Trophoblast cell (in vitro differentiated cells and primary cell): ENCODE data around the gene TBC1D16.

Experiments
- DNase-seq, 2 donors: peaks; one replicate each; pipeline ENCODE4 v3.0.0-alpha.2; 2016
- H2AFZ ChIP-seq: 2 replicates; pipeline ENCODE4 v1.6.1; 2013; ENCODE audit warnings: low read length, moderate library complexity, mild to moderate bottlenecking; ENCODE audit not compliant: insufficient read depth, poor library complexity
- H2AK5ac ChIP-seq: 2 replicates; pipeline ENCODE4 v1.6.1; 2013; ENCODE audit warnings: mild to moderate bottlenecking, low read length
- H2BK120ac ChIP-seq: 2 replicates; pipeline ENCODE4 v1.6.1; 2013; ENCODE audit warnings: low read length, mild to moderate bottlenecking, moderate library complexity; ENCODE audit not compliant: insufficient read depth, poor library complexity
- H2BK12ac ChIP-seq: 2 replicates; pipeline ENCODE4 v1.6.1; 2013; ENCODE audit warnings: mild to moderate bottlenecking, low read length, moderate library complexity
- H2BK5ac ChIP-seq: 2 replicates; pipeline ENCODE4 v1.6.1; 2013; ENCODE audit warnings: low read length, low read depth, moderate library complexity, mild to moderate bottlenecking; ENCODE audit not compliant: poor library complexity
- H3K14ac ChIP-seq: 2 replicates; pipeline ENCODE4 v1.6.1; 2013; ENCODE audit warnings: mild to moderate bottlenecking, low read length
- H3K18ac ChIP-seq: 2 replicates; pipeline ENCODE4 v1.6.1; 2013; ENCODE audit warnings: mild to moderate bottlenecking, low read length
- H3K23ac ChIP-seq: 2 replicates; pipeline ENCODE4 v1.6.1; 2013; ENCODE audit warnings: low read length
- H3K27ac ChIP-seq: 2 replicates; pipeline ENCODE4 v1.5.1; 2013; ENCODE audit warnings: low read depth, mild to moderate bottlenecking, inconsistent platforms, low read length, moderate library complexity
- H3K27me3 ChIP-seq: 2 replicates; pipeline ENCODE4 v1.6.1; 2013; ENCODE audit warnings: inconsistent platforms, mild to moderate bottlenecking, low read length, moderate library complexity; ENCODE audit not compliant: insufficient read depth
- H3K36me3 ChIP-seq, 2 experiments: 1 replicate in 1 of 2; 2 replicates in 1 of 2; pipeline ENCODE4 v1.6.1; 2013; ENCODE audit warnings: low read length in 2 of 2, mild to moderate bottlenecking in 2 of 2, moderate library complexity in 1 of 2; ENCODE audit not compliant: insufficient read depth in 2 of 2, control insufficient read depth in 1 of 2
- H3K4ac ChIP-seq: 2 replicates; pipeline ENCODE4 v1.6.1; 2013; ENCODE audit warnings: low read depth, mild to moderate bottlenecking, low read length, moderate library complexity
- H3K4me1 ChIP-seq, 2 experiments: 1 replicate in 1 of 2; 2 replicates in 1 of 2; pipeline ENCODE4 v1.6.1; 2013; ENCODE audit warnings: low read length in 2 of 2, mild to moderate bottlenecking in 2 of 2, moderate library complexity in 1 of 2; ENCODE audit not compliant: insufficient read depth in 2 of 2, control insufficient read depth in 1 of 2
- H3K4me2 ChIP-seq: 2 replicates; pipeline ENCODE4 v1.6.1; 2013; ENCODE audit warnings: inconsistent platforms, mild to moderate bottlenecking, low read length, moderate library complexity
- H3K4me3 ChIP-seq: 2 replicates; pipeline ENCODE4 v1.5.1; 2013; ENCODE audit warnings: mild to moderate bottlenecking, low read depth, low read length, inconsistent platforms
- H3K79me1 ChIP-seq: one replicate; pipeline ENCODE4 v1.6.1; 2013; ENCODE audit warnings: low read length
- H3K79me2 ChIP-seq: 2 replicates; pipeline ENCODE4 v1.6.1; 2013; ENCODE audit warnings: low read length, mild to moderate bottlenecking; ENCODE audit not compliant: control insufficient read depth, insufficient read depth, poor library complexity
- H3K9ac ChIP-seq: 2 replicates; pipeline ENCODE4 v1.6.1; 2013; ENCODE audit warnings: mild to moderate bottlenecking, low read length
- H3K9me3 ChIP-seq: 2 replicates; pipeline ENCODE4 v1.6.1; 2013; ENCODE audit warnings: low read depth, mild to moderate bottlenecking, control low read depth, inconsistent platforms, low read length; ENCODE audit not compliant: insufficient read depth
- H4K12ac ChIP-seq: 2 replicates; pipeline ENCODE4 v1.6.1; 2013; ENCODE audit warnings: low read depth, mild to moderate bottlenecking, low read length, moderate library complexity
- H4K8ac ChIP-seq: 2 replicates; pipeline ENCODE4 v1.6.1; 2013; ENCODE audit warnings: low read depth, mild to moderate bottlenecking, low read length, moderate library complexity
- H4K91ac ChIP-seq: one replicate; pipeline ENCODE4 v1.6.1; 2013; ENCODE audit warnings: low read depth, mild to moderate bottlenecking, low read length, moderate library complexity
- WGBS: extraction: QIAGEN DNeasy Blood & Tissue Kit; methylation state at CpG from one replicate; pipeline ENCODE4 v1.1.7; 2013; ENCODE audit warnings: missing lambda C conversion rate; ENCODE audit not compliant: insufficient read length, insufficient coverage; ENCODE audit errors: extremely low coverage; 5-methylcytosine and 5-hydroxymethylcytosine counted together

Gene TBC1D16

GRCh38 chr17:80034791-80035686 lies 633 bp downstream of the TBC1D16 start:
- H3K27ac ChIP-seq = peak overlapping the region; percentile 23
- peak overlapping the region; percentile 74 for H4K91ac ChIP-seq
- peak overlapping the region; percentile 82 for H4K8ac ChIP-seq
- peak overlapping the region; percentile 92 for H3K4me3 ChIP-seq
- H2AFZ ChIP-seq = peak overlapping the region; percentile 50
- H2AK5ac ChIP-seq = peak overlapping the region; percentile 53
- no peaks in the 10 kb centered on the region for H3K9me3 ChIP-seq
- peaks cover 3 to 4% of the 10 kb centered on the region in 2 experiments for H3K36me3 ChIP-seq
- H3K4me1 ChIP-seq = peaks cover 2 to 6% of the 10 kb centered on the region in 2 experiments
- no peak overlapping the region for H2BK12ac ChIP-seq
- peaks cover 4% of the 10 kb centered on the region for H3K79me2 ChIP-seq
- H2BK120ac ChIP-seq = peak overlapping the region; percentile 89
- peak overlapping the region; percentile 95 for H3K9ac ChIP-seq
- H4K12ac ChIP-seq = peak overlapping the region; percentile 84
- no peaks in the 10 kb centered on the region for H3K27me3 ChIP-seq
- H3K14ac ChIP-seq = peak overlapping the region; percentile 89
- H3K79me1 ChIP-seq = peaks cover 12% of the 10 kb centered on the region
- no CpG with 5 or more reads among the region's 55 CpGs for WGBS
- peak overlapping the region; percentile 88 for H3K4ac ChIP-seq
- peak overlapping the region; percentile 93 for H3K18ac ChIP-seq
- no peak overlapping the region for H3K23ac ChIP-seq
- H2BK5ac ChIP-seq = peak overlapping the region; percentile 39
- H3K4me2 ChIP-seq = peak overlapping the region; percentile 91
- peak in 1 of 2 donors; percentile 25 for DNase-seq

GRCh38 chr17:80033840-80034239 lies 1.8 kb downstream of the TBC1D16 start:
- no peak overlapping the region for H3K14ac ChIP-seq
- H4K8ac ChIP-seq = no peak overlapping the region
- peaks cover 2 to 8% of the 10 kb centered on the region in 2 experiments for H3K4me1 ChIP-seq
- H3K9ac ChIP-seq = no peak overlapping the region
- H2AFZ ChIP-seq = no peak overlapping the region
- H3K4ac ChIP-seq = peak overlapping the region; percentile 21
- WGBS = no CpG with 5 or more reads among the region's 4 CpGs
- H3K18ac ChIP-seq = no peak overlapping the region
- DNase-seq = no peak
- H3K4me3 ChIP-seq = no peak overlapping the region
- H3K79me1 ChIP-seq = peaks cover 12% of the 10 kb centered on the region
- no peak overlapping the region for H4K12ac ChIP-seq
- H3K36me3 ChIP-seq = peaks cover 2 to 3% of the 10 kb centered on the region in 2 experiments
- H3K9me3 ChIP-seq = no peaks in the 10 kb centered on the region
- H2BK120ac ChIP-seq = no peak overlapping the region
- no peak overlapping the region for H3K23ac ChIP-seq
- no peak overlapping the region for H3K27ac ChIP-seq
- H2AK5ac ChIP-seq = no peak overlapping the region
- H3K79me2 ChIP-seq = peaks cover 4% of the 10 kb centered on the region
- H2BK5ac ChIP-seq = no peak overlapping the region
- H3K4me2 ChIP-seq = no peak overlapping the region
- no peak overlapping the region for H2BK12ac ChIP-seq
- H3K27me3 ChIP-seq = no peaks in the 10 kb centered on the region
- H4K91ac ChIP-seq = no peak overlapping the region

- Histone ChIP-seq H3K14ac (no peak overlapping the region), H3K9ac (no peak overlapping the region)
Observed at GRCh38 chr17:80032614-80033171, 3.0 kb downstream of the TBC1D16 start.

GRCh38 chr17:80031691-80032430 lies 3.8 kb downstream of the TBC1D16 start:
- H3K27ac ChIP-seq = no peak overlapping the region
- no peaks in the 10 kb centered on the region for H3K9me3 ChIP-seq
- no peak overlapping the region for H2AFZ ChIP-seq
- no CpG with 5 or more reads among the region's 12 CpGs for WGBS
- peaks cover 2 to 3% of the 10 kb centered on the region in 2 experiments for H3K36me3 ChIP-seq
- no peak overlapping the region for H3K4me2 ChIP-seq
- no peak overlapping the region for H3K4ac ChIP-seq
- H3K14ac ChIP-seq = no peak overlapping the region
- H2AK5ac ChIP-seq = no peak overlapping the region
- no peak overlapping the region for H2BK5ac ChIP-seq
- H3K9ac ChIP-seq = no peak overlapping the region
- H4K8ac ChIP-seq = no peak overlapping the region
- H3K4me3 ChIP-seq = no peak overlapping the region
- H4K91ac ChIP-seq = no peak overlapping the region
- no peak overlapping the region for H2BK120ac ChIP-seq
- H2BK12ac ChIP-seq = no peak overlapping the region
- H3K18ac ChIP-seq = no peak overlapping the region
- peaks cover 2 to 6% of the 10 kb centered on the region in 2 experiments for H3K4me1 ChIP-seq
- H3K23ac ChIP-seq = no peak overlapping the region
- H3K27me3 ChIP-seq = no peaks in the 10 kb centered on the region
- peaks cover 12% of the 10 kb centered on the region for H3K79me1 ChIP-seq
- DNase-seq = no peak
- peaks cover 4% of the 10 kb centered on the region for H3K79me2 ChIP-seq
- H4K12ac ChIP-seq = no peak overlapping the region

More at GRCh38 chr17:80032614-80033171, 3.0 kb downstream of the TBC1D16 start:
- Histone ChIP-seq H3K4me1 (peaks cover 2 to 8% of the 10 kb centered on the region in 2 experiments), H4K8ac (no peak overlapping the region), H2BK120ac (no peak overlapping the region), H2AK5ac (no peak overlapping the region), H3K4me2 (no peak overlapping the region), H3K9me3 (no peaks in the 10 kb centered on the region), H3K79me1 (peaks cover 12% of the 10 kb centered on the region), H3K23ac (no peak overlapping the region), H3K4ac (no peak overlapping the region), H2BK5ac (no peak overlapping the region), H3K27ac (no peak overlapping the region), H3K27me3 (no peaks in the 10 kb centered on the region), H2AFZ (no peak overlapping the region), H2BK12ac (no peak overlapping the region), H4K12ac (no peak overlapping the region), H3K18ac (no peak overlapping the region), H3K4me3 (no peak overlapping the region), H4K91ac (no peak overlapping the region), H3K36me3 (peaks cover 2 to 3% of the 10 kb centered on the region in 2 experiments), H3K79me2 (peaks cover 4% of the 10 kb centered on the region)
- DNase-seq = no peak
- no CpG with 5 or more reads among the region's 9 CpGs for WGBS
